22Rv1 (cell line): ENCODE measurements around the gene HSF2BP.
"Not testable (repeated sequence)": the region's sequence is repeated elsewhere in the genome, so short reads cannot be mapped to it uniquely, and the experiment has no call there.

Source experiments
- ZFX ChIP-seq: fragments of 450-650 bp; IDR thresholded peaks from 2 replicates; pipeline ENCODE4 v1.6.1; 2017; ENCODE audit warnings: antibody characterized with exemption, borderline replicate concordance
- TF ChIP-seq, protein P1 (sequence below): fragments of 450-650 bp; IDR thresholded peaks from 2 replicates; pipeline ENCODE4 v1.5.1; 2017; ENCODE audit warnings: mild to moderate bottlenecking

DNA sequence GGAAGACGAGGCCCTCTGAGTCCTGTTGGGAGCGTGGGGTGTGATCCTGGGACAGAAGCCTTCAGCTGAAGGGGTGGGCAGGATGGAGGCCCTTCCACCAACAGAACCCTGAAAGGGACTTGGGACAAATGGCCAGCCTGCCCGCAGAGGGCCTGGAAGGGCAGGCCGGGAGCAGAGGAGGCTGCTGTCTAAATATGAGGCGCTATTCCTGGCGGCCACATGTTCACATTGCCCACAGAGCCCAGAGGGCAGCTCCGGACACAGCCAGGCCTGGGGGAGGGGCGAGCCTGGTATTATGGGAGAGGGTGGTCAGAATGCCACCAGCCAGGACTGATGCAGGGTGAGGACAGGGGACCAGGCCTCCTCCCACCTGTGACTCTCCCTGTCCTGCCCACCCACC lies 160.4 kb downstream of the HSF2BP start:
- TF ChIP-seq, protein P1, sequence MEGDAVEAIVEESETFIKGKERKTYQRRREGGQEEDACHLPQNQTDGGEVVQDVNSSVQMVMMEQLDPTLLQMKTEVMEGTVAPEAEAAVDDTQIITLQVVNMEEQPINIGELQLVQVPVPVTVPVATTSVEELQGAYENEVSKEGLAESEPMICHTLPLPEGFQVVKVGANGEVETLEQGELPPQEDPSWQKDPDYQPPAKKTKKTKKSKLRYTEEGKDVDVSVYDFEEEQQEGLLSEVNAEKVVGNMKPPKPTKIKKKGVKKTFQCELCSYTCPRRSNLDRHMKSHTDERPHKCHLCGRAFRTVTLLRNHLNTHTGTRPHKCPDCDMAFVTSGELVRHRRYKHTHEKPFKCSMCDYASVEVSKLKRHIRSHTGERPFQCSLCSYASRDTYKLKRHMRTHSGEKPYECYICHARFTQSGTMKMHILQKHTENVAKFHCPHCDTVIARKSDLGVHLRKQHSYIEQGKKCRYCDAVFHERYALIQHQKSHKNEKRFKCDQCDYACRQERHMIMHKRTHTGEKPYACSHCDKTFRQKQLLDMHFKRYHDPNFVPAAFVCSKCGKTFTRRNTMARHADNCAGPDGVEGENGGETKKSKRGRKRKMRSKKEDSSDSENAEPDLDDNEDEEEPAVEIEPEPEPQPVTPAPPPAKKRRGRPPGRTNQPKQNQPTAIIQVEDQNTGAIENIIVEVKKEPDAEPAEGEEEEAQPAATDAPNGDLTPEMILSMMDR = not testable (repeated sequence)
- TF ChIP-seq ZFX = not testable (repeated sequence)
